LNCaP clone FGC (cell line): ENCODE results near the gene FBLN1.
"Not testable (repeated sequence)": the region's sequence is repeated elsewhere in the genome, so short reads cannot be mapped to it uniquely, and the experiment has no call there.

Experiments used
- DNase-seq: peaks from one replicate; pipeline ENCODE4 v3.0.0-alpha.2; 2011; ENCODE audit warnings: low read depth
- H3K4me3 ChIP-seq: 2 replicates; pipeline ENCODE4 v1.5.1; 2011; ENCODE audit warnings: mild to moderate bottlenecking, low read depth, low read length, control low read depth
- CTCF ChIP-seq: IDR thresholded peaks from 2 replicates; pipeline ENCODE4 v1.5.1; 2012; ENCODE audit warnings: mild to moderate bottlenecking; ENCODE audit not compliant: control insufficient read depth, insufficient read depth; ENCODE audit errors: extremely low read depth

The FBLN1 gene

GRCh38 chr22:45540122-45540521, 37.4 kb downstream of the FBLN1 start:
- DNase-seq = no peak
- TF ChIP-seq CTCF = no peak
- H3K4me3 ChIP-seq = no peak overlapping the region

- DNase-seq = no peak
- TF ChIP-seq CTCF = no peak
- H3K4me3 ChIP-seq = no peak overlapping the region
Measured at GRCh38 chr22:45541382-45541979, 38.8 kb downstream of the FBLN1 start.

- no peak for TF ChIP-seq CTCF
- DNase-seq = no peak
- H3K4me3 ChIP-seq = no peak overlapping the region
Measured at GRCh38 chr22:45542001-45542520, 39.4 kb downstream of the FBLN1 start.

- not testable (repeated sequence) for DNase-seq, H3K4me3 ChIP-seq
Measured at GRCh38 chr22:45542736-45543135, 40.1 kb downstream of the FBLN1 start.

GRCh38 chr22:45543243-45543642, 40.6 kb downstream of the FBLN1 start:
- DNase-seq = no peak
- TF ChIP-seq CTCF = no peak
- no peak overlapping the region for H3K4me3 ChIP-seq

- H3K4me3 ChIP-seq = no peak overlapping the region
- DNase-seq = no peak
- no peak for TF ChIP-seq CTCF
Measured at GRCh38 chr22:45544588-45545170, 42.0 kb downstream of the FBLN1 start.

- no peak for DNase-seq
- TF ChIP-seq CTCF = no peak
- H3K4me3 ChIP-seq = no peak overlapping the region
Measured at GRCh38 chr22:45546333-45547015, 43.8 kb downstream of the FBLN1 start.
